Stimulated activated CD8-positive, alpha-beta memory T cell treated with anti-CD3 and anti-CD28 coated beads, Interleukin-2, amount 100 ng/mL, for 1 hour (primary cell): Measurements from ENCODE around the gene MUC12.
"Not testable (repeated sequence)": the region's sequence is repeated elsewhere in the genome, so short reads cannot be mapped to it uniquely, and the experiment has no call there.

Source experiments
- DNase-seq, 2 donors: peaks; one replicate each; pipeline ENCODE4 v3.0.0-alpha.2; 2020; ENCODE audit warnings: low read depth in 2 of 2

The MUC12 gene

GRCh38 chr7:100969066-100969615 is at the start of gene MUC12:
MUC12 (plus strand) TSS chr7:100969565; CDS start chr7:100969623, 58 bp downstream.
- DNase-seq, result no peak

- not testable (repeated sequence) for DNase-seq
Observed at GRCh38 chr7:100919779-100920437, 49.5 kb upstream of the MUC12 start.

GRCh38 chr7:100921039-100921438 is 48.3 kb upstream of the MUC12 start:
- DNase-seq, result no peak

- DNase-seq, result not testable (repeated sequence)
Observed at GRCh38 chr7:100923616-100924015, 45.7 kb upstream of the MUC12 start.

GRCh38 chr7:100929808-100930174 is 39.6 kb upstream of the MUC12 start:
- no peak for DNase-seq

GRCh38 chr7:100933734-100934133 is 35.6 kb upstream of the MUC12 start:
- no peak for DNase-seq

GRCh38 chr7:100935381-100935780 is 34.0 kb upstream of the MUC12 start:
- DNase-seq, result not testable (repeated sequence)

GRCh38 chr7:100936167-100936566 is 33.2 kb upstream of the MUC12 start:
- DNase-seq, result not testable (repeated sequence)

GRCh38 chr7:100942045-100942774 is 27.2 kb upstream of the MUC12 start:
- no peak for DNase-seq

- DNase-seq, result no peak
Observed at GRCh38 chr7:100943693-100944092, 25.7 kb upstream of the MUC12 start.

- no peak for DNase-seq
Observed at GRCh38 chr7:100944138-100944537, 25.2 kb upstream of the MUC12 start.

GRCh38 chr7:100946111-100946510 is 23.3 kb upstream of the MUC12 start:
- no peak for DNase-seq

- DNase-seq, result no peak
Observed at GRCh38 chr7:100946766-100947365, 22.5 kb upstream of the MUC12 start.

GRCh38 chr7:100947792-100948191 is 21.6 kb upstream of the MUC12 start:
- no peak for DNase-seq

- no peak for DNase-seq
Observed at GRCh38 chr7:100949227-100949932, 20.0 kb upstream of the MUC12 start, which contains the start of gene MUC3A. MUC3A (plus strand) TSS chr7:100949534; CDS start chr7:100949625, 91 bp downstream.

GRCh38 chr7:100949933-100950443 is 19.4 kb upstream of the MUC12 start:
- DNase-seq, result no peak

- no peak for DNase-seq
Observed at GRCh38 chr7:100951172-100951571, 18.2 kb upstream of the MUC12 start.

- DNase-seq, result no peak
Observed at GRCh38 chr7:100951888-100952560, 17.3 kb upstream of the MUC12 start.

- DNase-seq, result no peak
Observed at GRCh38 chr7:100952641-100953040, 16.7 kb upstream of the MUC12 start.

- no peak for DNase-seq
Observed at GRCh38 chr7:100957832-100958421, 11.4 kb upstream of the MUC12 start.

GRCh38 chr7:100959894-100960293 is 9.5 kb upstream of the MUC12 start:
- no peak for DNase-seq
